Breast epithelium (tissue), 3 donors: ENCODE data around the gene RPL19.

Experiments used
- CTCF ChIP-seq, 3 donors: fragments of 450-650 bp; IDR thresholded peaks; one replicate each; pipeline ENCODE4 v1.5.1; 2016 to 2017; ENCODE audit warnings: antibody characterized with exemption in 3 of 3, mild to moderate bottlenecking in 3 of 3, moderate library complexity in 3 of 3
- POLR2A ChIP-seq: fragments of 450-650 bp; IDR thresholded peaks from one replicate; pipeline ENCODE4 v1.6.1; 2016; ENCODE audit warnings: antibody characterized with exemption, mild to moderate bottlenecking, moderate library complexity

GRCh38 chr17:39158623-39159022, 41.5 kb upstream of the RPL19 start:
- no peak for TF ChIP-seq POLR2A
- TF ChIP-seq CTCF (IDR thresholded peaks at IDR 0.05), result no peak
